IPS-15b (cell line): ENCODE measurements around the gene SLC6A13.

Experiments used
- H3K27me3 ChIP-seq: one replicate; pipeline ENCODE4 v1.6.1; 2013; ENCODE audit warnings: low read length; ENCODE audit not compliant: control insufficient read depth, insufficient read depth
- H3K36me3 ChIP-seq: one replicate; pipeline ENCODE4 v1.6.1; 2013; ENCODE audit warnings: low read length; ENCODE audit not compliant: control insufficient read depth, insufficient read depth
- H3K4me1 ChIP-seq: one replicate; pipeline ENCODE4 v1.6.1; 2013; ENCODE audit warnings: mild to moderate bottlenecking, low read length; ENCODE audit not compliant: control insufficient read depth, insufficient read depth
- H3K4me3 ChIP-seq: one replicate; pipeline ENCODE4 v1.5.1; 2013; ENCODE audit warnings: low read depth, low read length
- H3K9ac ChIP-seq: one replicate; pipeline ENCODE4 v1.6.1; 2013; ENCODE audit warnings: low read depth, mild to moderate bottlenecking, low read length
- H3K9me3 ChIP-seq: one replicate; pipeline ENCODE4 v1.6.1; 2013; ENCODE audit warnings: mild to moderate bottlenecking, low read length; ENCODE audit not compliant: control insufficient read depth, insufficient read depth

Gene SLC6A13

DNA sequence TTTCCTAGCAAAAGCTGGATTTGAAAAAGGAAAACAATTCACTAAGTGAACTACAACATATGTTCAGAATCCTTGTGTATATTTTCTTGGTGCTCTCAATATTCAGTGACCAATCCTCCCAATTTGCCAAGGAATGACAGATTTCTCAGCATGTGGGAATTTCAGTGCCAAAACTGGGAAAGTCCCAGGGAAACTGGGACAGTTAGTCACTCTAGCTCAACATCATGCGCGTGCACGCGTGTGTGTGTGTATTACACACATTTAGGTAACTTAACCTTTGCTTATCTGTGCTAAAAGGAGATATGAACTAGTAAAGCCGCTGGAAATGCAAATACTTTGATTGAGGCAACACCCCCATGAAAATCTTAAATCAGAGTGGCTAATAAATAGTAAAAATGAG lies 26.1 kb upstream of the SLC6A13 start:
- Histone ChIP-seq H3K27me3 (no peaks in the 10 kb centered on the region), H3K9me3 (no peaks in the 10 kb centered on the region), H3K9ac (no peak overlapping the region), H3K36me3 (peaks cover 13% of the 10 kb centered on the region), H3K4me3 (no peak overlapping the region), H3K4me1 (no peaks in the 10 kb centered on the region)

- no peak overlapping the region for H3K4me3 ChIP-seq
- peaks cover 6% of the 10 kb centered on the region for H3K36me3 ChIP-seq
- no peaks in the 10 kb centered on the region for H3K9me3 ChIP-seq
- no peak overlapping the region for H3K9ac ChIP-seq
- no peaks in the 10 kb centered on the region for H3K27me3 ChIP-seq
- no peaks in the 10 kb centered on the region for H3K4me1 ChIP-seq
These were observed 24.1 kb upstream of the SLC6A13 start for GRCh38 chr12:286531-287300.

- Histone ChIP-seq H3K36me3 (no peaks in the 10 kb centered on the region), H3K4me3 (no peak overlapping the region), H3K9ac (no peak overlapping the region), H3K27me3 (no peaks in the 10 kb centered on the region), H3K9me3 (no peaks in the 10 kb centered on the region), H3K4me1 (no peaks in the 10 kb centered on the region)
These were observed 15.4 kb upstream of the SLC6A13 start for GRCh38 chr12:278046-278445.

GRCh38 chr12:275812-276211 lies 13.2 kb upstream of the SLC6A13 start:
- no peaks in the 10 kb centered on the region for H3K4me1 ChIP-seq
- no peaks in the 10 kb centered on the region for H3K9me3 ChIP-seq

GRCh38 chr12:273382-273781 lies 10.7 kb upstream of the SLC6A13 start:
- H3K9me3 ChIP-seq, result no peaks in the 10 kb centered on the region
- no peak overlapping the region for H3K4me3 ChIP-seq

More at GRCh38 chr12:275812-276211, 13.2 kb upstream of the SLC6A13 start:
- no peaks in the 10 kb centered on the region for H3K27me3 ChIP-seq
- no peak overlapping the region for H3K9ac ChIP-seq
- H3K4me3 ChIP-seq, result no peak overlapping the region
- H3K36me3 ChIP-seq, result no peaks in the 10 kb centered on the region

GRCh38 chr12:272942-273341 lies 10.3 kb upstream of the SLC6A13 start:
- Histone ChIP-seq H3K4me1 (no peaks in the 10 kb centered on the region), H3K27me3 (no peaks in the 10 kb centered on the region), H3K9me3 (no peaks in the 10 kb centered on the region), H3K9ac (no peak overlapping the region), H3K4me3 (no peak overlapping the region), H3K36me3 (no peaks in the 10 kb centered on the region)

More at GRCh38 chr12:273382-273781, 10.7 kb upstream of the SLC6A13 start:
- H3K27me3 ChIP-seq, result no peaks in the 10 kb centered on the region
- no peaks in the 10 kb centered on the region for H3K36me3 ChIP-seq
- no peak overlapping the region for H3K9ac ChIP-seq
- H3K4me1 ChIP-seq, result no peaks in the 10 kb centered on the region

DNA sequence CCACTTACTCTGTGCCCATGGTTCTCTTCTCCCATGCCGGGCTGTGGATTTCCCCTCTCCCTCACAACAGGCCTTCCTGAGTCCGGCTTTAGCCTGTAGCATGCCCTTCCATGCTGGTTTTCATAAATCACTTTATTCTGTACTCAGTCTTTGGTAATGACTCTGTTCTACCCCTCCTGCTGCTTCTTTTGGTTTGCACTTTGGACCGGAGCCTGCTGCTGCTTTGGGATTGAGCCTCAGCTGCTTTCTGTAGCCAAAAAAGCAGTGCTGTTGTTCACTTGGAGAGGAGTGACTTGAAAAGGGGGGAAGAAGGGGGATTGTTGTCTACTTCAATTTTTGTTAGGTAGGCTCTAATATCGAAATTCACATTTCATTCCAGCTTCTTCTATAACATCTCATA lies 8.5 kb upstream of the SLC6A13 start:
- Histone ChIP-seq H3K9ac (no peak overlapping the region), H3K4me1 (no peaks in the 10 kb centered on the region), H3K27me3 (no peaks in the 10 kb centered on the region), H3K36me3 (no peaks in the 10 kb centered on the region), H3K4me3 (no peak overlapping the region), H3K9me3 (no peaks in the 10 kb centered on the region)

GRCh38 chr12:269191-269590 lies 6.6 kb upstream of the SLC6A13 start:
- H3K9ac ChIP-seq, result no peak overlapping the region
- H3K4me1 ChIP-seq, result no peaks in the 10 kb centered on the region
- no peaks in the 10 kb centered on the region for H3K9me3 ChIP-seq
- H3K4me3 ChIP-seq, result no peak overlapping the region
- H3K36me3 ChIP-seq, result no peaks in the 10 kb centered on the region
- H3K27me3 ChIP-seq, result no peaks in the 10 kb centered on the region

- Histone ChIP-seq H3K9me3 (no peaks in the 10 kb centered on the region), H3K36me3 (no peaks in the 10 kb centered on the region), H3K4me3 (no peak overlapping the region), H3K4me1 (no peaks in the 10 kb centered on the region), H3K9ac (no peak overlapping the region), H3K27me3 (no peaks in the 10 kb centered on the region)
These were observed 5.8 kb upstream of the SLC6A13 start for GRCh38 chr12:268483-268840.

DNA sequence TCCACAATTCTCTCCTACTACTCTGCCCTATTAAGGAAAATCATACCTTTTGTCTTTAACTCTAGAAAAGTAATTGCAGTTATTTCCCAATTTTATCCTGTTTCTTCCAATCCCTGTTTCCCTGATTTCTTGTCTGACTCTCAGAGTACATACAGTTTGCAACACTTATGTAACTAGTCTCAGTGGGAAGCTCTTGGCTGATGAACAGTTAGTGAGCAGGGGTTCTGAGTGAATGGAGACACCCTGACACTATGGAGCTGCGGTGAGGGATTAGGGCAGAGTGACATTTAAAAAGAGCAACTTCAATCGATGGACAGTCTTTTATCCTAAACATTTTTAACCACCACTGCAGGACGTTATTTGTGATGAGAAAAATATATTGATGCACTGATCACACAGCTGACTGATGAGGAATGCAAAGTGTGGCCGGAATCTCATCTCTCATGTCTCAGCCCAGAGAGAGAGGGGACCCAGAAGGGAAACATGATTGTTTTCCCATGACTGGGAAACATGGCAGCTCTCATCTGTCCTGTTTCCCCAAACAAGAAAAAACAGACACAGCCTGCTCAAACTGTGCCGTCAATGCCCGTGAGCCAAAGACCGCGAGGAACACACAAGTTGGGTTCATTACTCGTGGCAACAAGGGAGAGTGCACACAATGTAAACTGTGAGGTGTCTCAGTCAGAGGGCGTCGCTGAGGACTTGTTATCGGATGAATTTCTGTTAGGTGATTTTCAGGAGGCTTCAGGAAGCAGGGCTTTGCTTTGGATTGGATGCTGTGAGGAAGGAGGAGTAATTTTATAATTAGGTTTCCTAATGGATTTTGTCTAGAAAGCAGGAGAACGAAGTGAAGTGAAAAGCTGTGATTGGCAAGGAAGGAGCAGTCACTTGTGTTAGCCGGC lies 5.2 kb upstream of the SLC6A13 start:
- no peaks in the 10 kb centered on the region for H3K4me1 ChIP-seq
- H3K9ac ChIP-seq, result no peak overlapping the region
- no peaks in the 10 kb centered on the region for H3K27me3 ChIP-seq
- H3K9me3 ChIP-seq, result no peaks in the 10 kb centered on the region
- no peaks in the 10 kb centered on the region for H3K36me3 ChIP-seq
- H3K4me3 ChIP-seq, result no peak overlapping the region

DNA sequence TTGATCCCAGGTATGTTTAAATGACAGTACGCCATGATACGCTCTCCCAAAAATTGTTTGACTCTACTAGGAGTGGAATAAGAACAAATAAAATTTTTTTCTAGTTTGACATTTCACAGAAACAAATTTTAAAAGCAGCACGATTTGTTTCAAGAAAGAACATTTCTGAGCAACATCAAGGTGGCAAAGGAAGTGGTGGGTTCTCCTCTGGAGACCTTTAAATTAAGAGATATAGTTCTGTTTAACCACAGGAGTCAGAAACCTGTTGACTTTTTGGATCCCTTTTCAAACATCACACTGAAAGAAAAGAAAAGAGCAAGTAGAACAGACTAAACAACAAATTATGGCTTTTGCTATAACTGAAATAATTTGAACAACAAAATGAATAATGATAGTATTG lies 2.5 kb upstream of the SLC6A13 start:
- Histone ChIP-seq H3K4me3 (no peak overlapping the region), H3K4me1 (peaks cover 4% of the 10 kb centered on the region), H3K9ac (no peak overlapping the region), H3K9me3 (no peaks in the 10 kb centered on the region), H3K36me3 (no peaks in the 10 kb centered on the region), H3K27me3 (no peaks in the 10 kb centered on the region)

- Histone ChIP-seq H3K9ac (no peak overlapping the region), H3K9me3 (no peaks in the 10 kb centered on the region), H3K27me3 (no peaks in the 10 kb centered on the region), H3K4me3 (no peak overlapping the region), H3K4me1 (peaks cover 4% of the 10 kb centered on the region), H3K36me3 (no peaks in the 10 kb centered on the region)
These were observed 1.6 kb upstream of the SLC6A13 start for GRCh38 chr12:264269-264668.
